IPS-11a (cell line): Measurements from ENCODE around the gene IFT80.

Experiments
- H3K4me3 ChIP-seq: one replicate; pipeline ENCODE4 v1.5.1; 2013; ENCODE audit warnings: low read depth, low read length, control low read depth

Gene IFT80

DNA sequence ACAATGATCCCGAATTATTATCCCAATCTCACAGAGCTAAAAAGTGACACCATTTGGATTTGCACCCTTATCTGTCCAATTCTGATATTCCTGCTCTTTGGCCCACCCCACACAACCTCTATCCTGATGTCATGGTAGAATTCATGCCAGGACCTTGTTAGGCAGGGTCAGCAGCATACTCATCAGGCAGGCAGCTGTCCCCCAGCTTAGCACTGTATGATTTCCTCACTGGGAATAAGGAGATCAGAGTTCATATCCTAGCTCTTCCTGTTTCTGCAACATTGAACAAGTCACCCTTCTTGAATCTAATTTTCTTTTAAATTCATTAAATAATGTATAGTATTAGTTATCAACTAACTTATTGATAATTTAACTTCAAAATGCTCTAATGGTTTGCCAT, 185.8 kb downstream of the IFT80 start:
- no peak overlapping the region for H3K4me3 ChIP-seq

DNA sequence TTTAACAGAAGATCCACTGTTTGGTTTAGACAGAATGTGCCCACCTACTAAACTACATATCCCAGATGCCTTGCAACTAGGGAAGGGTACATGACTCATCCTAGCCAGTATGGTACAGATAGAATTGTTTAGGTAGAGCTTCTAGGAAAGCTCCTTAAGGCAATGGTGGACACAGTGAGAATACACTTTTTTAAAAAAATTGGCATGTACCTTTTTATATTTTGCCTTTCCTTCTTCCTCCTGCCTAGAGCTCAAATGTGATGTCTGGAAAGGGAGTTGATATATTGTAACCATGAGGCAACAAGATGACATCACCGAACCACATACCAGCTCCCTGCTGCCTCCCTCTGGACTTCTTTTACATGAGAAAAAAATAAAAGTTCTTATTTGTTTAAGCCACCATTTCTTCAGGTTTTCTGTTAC, 188.2 kb downstream of the IFT80 start:
- no peak overlapping the region for H3K4me3 ChIP-seq

DNA sequence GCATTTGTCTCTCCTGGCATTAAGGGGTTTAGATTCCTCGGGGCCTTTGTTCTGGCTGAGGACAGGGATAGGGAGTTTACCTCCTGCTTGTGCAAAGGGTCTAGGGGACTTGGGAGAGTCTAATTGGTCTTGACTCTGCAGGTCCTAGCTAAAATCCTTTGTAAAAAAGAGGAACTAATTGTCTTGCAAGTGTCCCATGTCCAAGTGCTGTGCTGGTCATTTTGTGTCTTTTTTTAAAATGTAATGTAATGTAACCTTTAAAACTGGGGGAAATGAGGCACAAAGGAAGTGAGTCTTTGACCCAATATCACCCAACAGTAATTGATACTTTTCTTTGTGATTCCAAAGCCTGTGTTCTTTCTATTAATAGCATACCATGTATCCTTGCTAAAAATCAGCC, 188.7 kb downstream of the IFT80 start:
- no peak overlapping the region for H3K4me3 ChIP-seq
